Endothelial cell of umbilical vein (primary cell): ENCODE measurements around the gene COX7A2. TPM values are rescaled to one million over a fixed set of nuclear protein-coding genes. Genes with fewer than 3 reads are reported as not detected.

Experiments used
- BruUV-seq: library from RNA; stranded (reverse); fragments of 400-500 nt; replicated peaks from 2 replicates; lab custom pipeline; 2021; lab: Mats Ljungman, UMichigan
- CTCF ChIA-PET: fragments of 300-600, 350-600 bp; sonication (Branson Sonifier 250); formaldehyde crosslinking; loops from one replicate; lab custom pipeline; 2021; ENCODE audit warnings: antibody characterized with exemption, inconsistent platforms; lab: Charles Lee
- POLR2A ChIA-PET: fragments of 300-600, 350-600 bp; sonication (Branson Sonifier 250); formaldehyde crosslinking; loops from one replicate; lab custom pipeline; 2021; ENCODE audit warnings: antibody characterized with exemption, inconsistent platforms; lab: Charles Lee
- DNase-seq: peaks from one replicate; pipeline ENCODE4 v3.0.0-alpha.2; 2011; ENCODE audit warnings: low read depth, low spot score
- FAIRE-seq: peaks from 2 replicates; lab custom pipeline; 2011; peaks lifted over from hg19 to GRCh38; lab: Jason Lieb, UNC
- H2AFZ ChIP-seq: 2 replicates; pipeline ENCODE4 v1.6.0; 2012; ENCODE audit warnings: low read depth, low read length, control low read depth, inconsistent platforms
- H3K27ac ChIP-seq: 2 replicates; pipeline ENCODE4 v1.5.1; 2011; ENCODE audit warnings: low read depth, mild to moderate bottlenecking, control low read depth, low read length, moderate library complexity; ENCODE audit not compliant: insufficient read depth
- H3K27me3 ChIP-seq, 2 experiments: 2 replicates each; pipeline versions ENCODE4 v1.6.0 to v1.6.1; 2011; ENCODE audit warnings: low read length in 2 of 2, mixed read lengths in 1 of 2; ENCODE audit not compliant: control insufficient read depth in 2 of 2, insufficient read depth in 2 of 2
- H3K36me3 ChIP-seq, 2 experiments: 2 replicates in 1 of 2; 3 replicates in 1 of 2; pipeline ENCODE4 v1.5.1; 2011; ENCODE audit warnings: low read length in 2 of 2, mild to moderate bottlenecking in 1 of 2, moderate library complexity in 1 of 2; ENCODE audit not compliant: control insufficient read depth in 2 of 2, insufficient read depth in 2 of 2; ENCODE audit errors: extremely low read depth in 1 of 2
- H3K4me1 ChIP-seq: 3 replicates; pipeline ENCODE4 v1.5.1; 2011; ENCODE audit warnings: mild to moderate bottlenecking, low read length; ENCODE audit not compliant: control insufficient read depth, insufficient read depth; ENCODE audit errors: extremely low read depth
- H3K4me2 ChIP-seq: 2 replicates; pipeline ENCODE4 v1.6.1; 2011; ENCODE audit warnings: low read length, control low read depth, mixed read lengths; ENCODE audit not compliant: insufficient read depth
- H3K4me3 ChIP-seq, 3 experiments: fragments of 200-600 bp in 1 of 3; sonication (generic), shearing (Covaris generic) in 1 of 3; replicated peaks in 1 of 3; 2 replicates each; pipeline ENCODE4 v1.5.1; 2011 to 2016; ENCODE audit warnings: control low read depth in 3 of 3, low read length in 3 of 3, mild to moderate bottlenecking in 2 of 3, inconsistent platforms in 1 of 3, low read depth in 1 of 3, moderate library complexity in 1 of 3; ENCODE audit not compliant: insufficient read depth in 1 of 3
- H3K79me2 ChIP-seq: 2 replicates; pipeline ENCODE4 v1.6.0; 2012; ENCODE audit warnings: low read length, inconsistent platforms; ENCODE audit not compliant: control insufficient read depth, insufficient read depth
- H3K9ac ChIP-seq: replicated peaks from 2 replicates; pipeline ENCODE3; 2011; ENCODE audit warnings: low read length, control low read depth; ENCODE audit not compliant: insufficient read depth; ENCODE audit errors: extremely low read depth
- H3K9me1 ChIP-seq: replicated peaks from 3 replicates; pipeline ENCODE4 v1.6.0; 2011; ENCODE audit warnings: mild to moderate bottlenecking, low read length; ENCODE audit not compliant: control insufficient read depth, insufficient read depth; ENCODE audit errors: extremely low read depth
- H3K9me3 ChIP-seq: replicated peaks from 2 replicates; pipeline ENCODE4 v1.5.1; 2012; ENCODE audit warnings: low read length, inconsistent platforms; ENCODE audit not compliant: control insufficient read depth, insufficient read depth
- H4K20me1 ChIP-seq: replicated peaks from 2 replicates; pipeline ENCODE3; 2011; ENCODE audit warnings: mild to moderate bottlenecking, low read length; ENCODE audit not compliant: control insufficient read depth, insufficient read depth; ENCODE audit errors: extremely low read depth
- EZH2 ChIP-seq: IDR thresholded peaks from 2 replicates; pipeline ENCODE4 v1.6.1; 2012; ENCODE audit warnings: borderline replicate concordance, low read depth, mild to moderate bottlenecking, moderate library complexity, low read length, inconsistent platforms; ENCODE audit not compliant: severe bottlenecking
- FOS ChIP-seq: IDR thresholded peaks from 2 replicates; pipeline ENCODE4 v1.6.1; 2011; ENCODE audit warnings: mild to moderate bottlenecking, low read length, moderate library complexity, borderline replicate concordance; ENCODE audit not compliant: insufficient read depth
- GATA2 ChIP-seq: IDR thresholded peaks from 2 replicates; pipeline ENCODE4 v1.7.0; 2011; ENCODE audit warnings: low read depth, mild to moderate bottlenecking, moderate library complexity, mixed read lengths, low read length; ENCODE audit not compliant: insufficient read length, insufficient read depth
- JUN ChIP-seq: IDR thresholded peaks from 2 replicates; pipeline ENCODE4 v1.6.1; 2011; ENCODE audit warnings: borderline replicate concordance, low read depth; ENCODE audit not compliant: insufficient read length, insufficient read depth
- MYC ChIP-seq: IDR thresholded peaks from one replicate; pipeline ENCODE4 v1.6.1; 2011; ENCODE audit warnings: mild to moderate bottlenecking, low read depth, low read length
- POLR2A ChIP-seq: IDR thresholded peaks from 2 replicates; pipeline ENCODE4 v1.6.1; 2012; ENCODE audit warnings: low read depth, mild to moderate bottlenecking, control low read depth, low read length
- POLR2AphosphoS5 ChIP-seq: IDR thresholded peaks from 2 replicates; pipeline ENCODE4 v1.6.1; 2012; ENCODE audit warnings: low read depth, mild to moderate bottlenecking, control low read depth, low read length, moderate library complexity; ENCODE audit not compliant: insufficient read depth
- dilution Hi-C: fragments of 300-500 bp; cut with MboI; formaldehyde crosslinking; loops from one replicate; pipeline ENCODE4 v1.15.0; 2019; ENCODE audit warnings: low sequenced_read_pairs; ENCODE audit not compliant: extremely low pct_ligation_motif_present
- intact Hi-C: fragments of 100-400 bp; cut with micrococcal nuclease; formaldehyde crosslinking; loops from one replicate; pipeline ENCODE4 v1.10.0; 2022
- polyA plus RNA-seq, 4 experiments: library from polyadenylated mRNA; depleted of rRNA in 3 of 4; stranded (reverse) in 3 of 4; unstranded in 1 of 4; fragments of >200 nt; gene quantifications; 2 replicates each; pipeline versions ENCODE4 v1.2.1 to v1.2.3, GENCODE V29; 2011 to 2012; ENCODE audit warnings: missing spikeins in 1 of 4
- total RNA-seq: library from RNA; stranded (reverse); gene quantifications from 2 replicates; pipeline ENCODE4 v1.2.3, GENCODE V29; 2021
- TF ChIP-seq, protein P1 (sequence below): IDR thresholded peaks from 2 replicates; pipeline ENCODE4 v1.6.1; 2011; ENCODE audit not compliant: insufficient read depth, insufficient read length
- TF ChIP-seq, protein P2 (sequence below), 2 donors: IDR thresholded peaks; 1 replicate in 1 of 2; 2 replicates in 1 of 2; pipeline ENCODE4 v1.5.1; 2011; ENCODE audit warnings: low read length in 2 of 2, mild to moderate bottlenecking in 2 of 2, moderate library complexity in 2 of 2, control low read depth in 1 of 2, inconsistent platforms in 1 of 2, low read depth in 1 of 2; ENCODE audit not compliant: insufficient read depth in 1 of 2; ENCODE audit errors: extremely low read depth in 1 of 2

The COX7A2 gene
- total and polyA plus RNA-seq, 2 donors (not counting 3 experiments of a cell fraction or from before 2014, with no cell fraction given), result 254 to 426 TPM

GRCh38 chr6:75235271-75235670 is 8.3 kb downstream of the COX7A2 start:
- H3K27ac ChIP-seq, result no peak overlapping the region
- H3K27me3 ChIP-seq, result no peaks in the 10 kb centered on the region
- H3K4me1 ChIP-seq, result no peaks in the 10 kb centered on the region
- H3K4me2 ChIP-seq, result no peak overlapping the region
- H4K20me1 ChIP-seq, result no peaks in the 10 kb centered on the region
- POLR2A ChIA-PET, result no interaction called here
- no peaks in the 10 kb centered on the region for H3K9me1 ChIP-seq
- no peaks in the 10 kb centered on the region for H3K9me3 ChIP-seq
- no peak for DNase-seq
- no peak overlapping the region for H2AFZ ChIP-seq
- no peak overlapping the region for H3K4me3 ChIP-seq
- TF ChIP-seq, protein P1, sequence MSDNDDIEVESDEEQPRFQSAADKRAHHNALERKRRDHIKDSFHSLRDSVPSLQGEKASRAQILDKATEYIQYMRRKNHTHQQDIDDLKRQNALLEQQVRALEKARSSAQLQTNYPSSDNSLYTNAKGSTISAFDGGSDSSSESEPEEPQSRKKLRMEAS, result no peak
- TF ChIP-seq POLR2A (no peak), FOS (no peak), MYC (no peak), GATA2 (no peak), JUN (no peak), POLR2AphosphoS5 (no peak), EZH2 (no peak)
- TF ChIP-seq, protein P2, sequence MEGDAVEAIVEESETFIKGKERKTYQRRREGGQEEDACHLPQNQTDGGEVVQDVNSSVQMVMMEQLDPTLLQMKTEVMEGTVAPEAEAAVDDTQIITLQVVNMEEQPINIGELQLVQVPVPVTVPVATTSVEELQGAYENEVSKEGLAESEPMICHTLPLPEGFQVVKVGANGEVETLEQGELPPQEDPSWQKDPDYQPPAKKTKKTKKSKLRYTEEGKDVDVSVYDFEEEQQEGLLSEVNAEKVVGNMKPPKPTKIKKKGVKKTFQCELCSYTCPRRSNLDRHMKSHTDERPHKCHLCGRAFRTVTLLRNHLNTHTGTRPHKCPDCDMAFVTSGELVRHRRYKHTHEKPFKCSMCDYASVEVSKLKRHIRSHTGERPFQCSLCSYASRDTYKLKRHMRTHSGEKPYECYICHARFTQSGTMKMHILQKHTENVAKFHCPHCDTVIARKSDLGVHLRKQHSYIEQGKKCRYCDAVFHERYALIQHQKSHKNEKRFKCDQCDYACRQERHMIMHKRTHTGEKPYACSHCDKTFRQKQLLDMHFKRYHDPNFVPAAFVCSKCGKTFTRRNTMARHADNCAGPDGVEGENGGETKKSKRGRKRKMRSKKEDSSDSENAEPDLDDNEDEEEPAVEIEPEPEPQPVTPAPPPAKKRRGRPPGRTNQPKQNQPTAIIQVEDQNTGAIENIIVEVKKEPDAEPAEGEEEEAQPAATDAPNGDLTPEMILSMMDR (IDR thresholded peaks at IDR 0.05; ENCODE audit: extremely low read depth in 1 of 2, insufficient read depth in 1 of 2, low read depth in 1 of 2, low read length in 2 of 2), result no peak
- no peak overlapping the region for H3K9ac ChIP-seq
- BruUV-seq, result no TSS peak
- H3K36me3 ChIP-seq, result peaks cover 8 to 12% of the 10 kb centered on the region in 2 experiments
- CTCF ChIA-PET, result interaction anchor here (1.7 to 2.3 kb wide), 2 partner anchors 24 to 32 kb away, joined by 4 read pairs; no protein-coding TSS in a partner anchor
- dilution Hi-C loops, result no loop called here
- FAIRE-seq, result no peak
- intact Hi-C loops, result no loop called here
- no peaks in the 10 kb centered on the region for H3K79me2 ChIP-seq
